OCI-M1 (cell line): ENCODE results near the gene ETNPPL.
"Not testable (repeated sequence)": the region's sequence is repeated elsewhere in the genome, so short reads cannot be mapped to it uniquely, and the experiment has no call there.

Source experiments
- DNase-seq: peaks from one replicate; lab custom pipeline; 2025; lab: John Stamatoyannopoulos, UW

ETNPPL gene

DNA sequence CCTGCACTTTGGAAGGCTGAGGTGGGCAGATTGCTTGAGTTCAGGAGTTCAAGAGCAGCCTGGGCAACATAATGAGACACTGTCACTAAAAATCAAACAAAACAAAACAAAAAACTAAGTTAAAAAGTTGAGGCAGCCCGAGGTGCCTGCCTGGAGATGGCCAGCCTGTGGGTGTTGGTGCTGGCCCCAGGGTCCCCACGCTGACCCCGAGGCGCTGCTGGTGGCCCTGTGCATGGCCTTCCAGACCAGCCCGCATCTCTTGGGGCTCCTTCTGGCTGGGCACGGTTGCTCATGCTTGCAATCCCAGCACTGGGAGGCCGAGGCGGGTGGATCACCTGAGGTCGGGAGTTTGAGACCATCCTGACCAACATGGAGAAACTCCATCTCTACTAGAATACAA, 4.4 kb downstream of the ETNPPL start:
- no peak for DNase-seq

DNA sequence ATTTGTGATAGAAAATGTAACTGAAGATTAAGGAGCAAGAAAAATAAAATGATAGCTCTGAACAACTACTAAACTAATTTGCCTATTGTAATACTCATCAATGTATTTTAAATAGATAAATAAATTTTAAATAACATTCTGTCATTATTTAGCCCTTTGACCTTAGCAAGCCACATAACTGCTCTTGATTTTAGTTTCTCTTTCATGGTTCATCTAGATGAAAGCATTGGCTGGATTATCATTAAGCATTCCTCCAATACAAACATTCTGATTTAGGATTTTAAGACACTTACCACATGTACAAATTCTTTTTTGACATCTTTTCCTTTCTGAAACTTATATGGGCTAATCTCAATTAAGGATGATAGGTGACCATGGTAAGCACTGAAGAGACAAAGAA, 8.5 kb downstream of the ETNPPL start:
- DNase-seq, result no peak

DNA sequence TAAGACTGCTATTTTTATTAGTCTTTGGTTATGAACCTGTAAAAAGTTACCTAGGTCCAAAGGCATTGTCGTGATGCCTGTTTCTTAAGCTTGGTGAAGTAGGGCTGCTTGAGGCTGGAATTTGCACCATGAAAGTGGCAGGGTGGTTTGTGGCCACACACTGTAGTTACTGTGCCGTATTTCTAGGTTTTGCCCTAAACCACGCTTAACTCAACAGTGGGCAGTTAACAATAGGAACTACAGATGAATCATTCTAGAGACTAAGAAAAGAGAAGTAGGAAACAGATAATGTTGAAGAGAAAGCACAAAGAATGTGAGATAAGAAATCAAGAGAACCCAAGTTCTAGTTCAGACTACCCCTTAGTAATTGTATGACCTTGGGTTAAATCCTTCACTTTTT, 11.5 kb downstream of the ETNPPL start:
- DNase-seq, result peak; percentile 72

DNA sequence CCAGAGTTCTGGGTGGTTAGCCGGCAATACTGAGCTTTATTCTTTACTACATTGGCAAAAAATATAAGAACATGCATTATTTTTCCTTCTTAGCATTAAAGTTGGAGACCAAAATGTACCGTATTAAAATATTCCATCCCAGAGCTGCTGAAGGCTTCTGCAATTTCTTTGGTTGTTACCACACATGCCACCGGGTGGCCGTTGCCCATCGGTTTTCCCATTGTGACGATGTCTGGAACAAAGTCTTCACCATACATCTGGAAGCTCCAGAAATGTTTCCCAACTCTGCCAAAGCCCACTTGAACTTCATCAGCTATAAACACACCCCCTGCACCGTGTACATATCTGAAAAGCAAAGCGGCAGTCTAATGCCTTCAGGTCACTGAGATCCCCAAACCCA, 13.7 kb downstream of the ETNPPL start:
- DNase-seq, result no peak

DNA sequence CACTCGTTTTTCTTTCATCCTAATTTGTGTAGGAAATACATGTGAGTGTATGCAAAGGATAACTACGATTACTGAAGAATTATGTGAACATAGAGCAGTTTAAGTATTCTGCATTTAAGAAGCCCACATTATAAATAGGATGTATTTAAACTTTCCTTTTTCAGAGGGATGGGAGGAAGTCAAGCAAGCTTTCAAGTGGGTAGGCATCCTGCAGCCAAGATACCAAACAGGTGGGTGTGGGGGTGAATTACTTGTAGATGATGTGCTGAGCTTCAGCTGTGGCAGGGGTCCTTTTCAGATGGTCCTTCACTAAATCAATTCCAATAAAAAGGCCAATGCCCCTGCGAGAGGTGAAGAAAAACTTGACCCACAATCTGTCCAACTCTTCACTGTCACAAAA, 16.3 kb downstream of the ETNPPL start:
- DNase-seq, result no peak

DNA sequence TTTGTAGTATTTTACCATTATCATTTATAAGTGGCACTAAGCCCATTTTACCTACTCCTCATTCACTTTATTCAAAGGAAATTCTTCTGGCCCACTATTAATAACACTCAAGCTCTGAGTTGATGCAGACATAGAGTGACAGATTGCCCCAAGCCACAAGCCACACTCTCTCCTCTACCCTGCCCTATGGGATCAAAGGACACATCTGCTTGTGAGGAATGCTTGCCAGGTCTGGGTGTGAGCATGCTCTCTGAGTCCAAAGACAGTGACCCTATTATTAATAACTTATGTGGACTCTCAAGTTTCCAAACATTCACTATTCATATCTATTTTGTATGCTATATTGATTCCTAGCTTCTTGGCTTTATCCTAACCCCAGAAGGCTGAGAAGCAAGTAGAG, 18.5 kb downstream of the ETNPPL start:
- DNase-seq, result no peak

DNA sequence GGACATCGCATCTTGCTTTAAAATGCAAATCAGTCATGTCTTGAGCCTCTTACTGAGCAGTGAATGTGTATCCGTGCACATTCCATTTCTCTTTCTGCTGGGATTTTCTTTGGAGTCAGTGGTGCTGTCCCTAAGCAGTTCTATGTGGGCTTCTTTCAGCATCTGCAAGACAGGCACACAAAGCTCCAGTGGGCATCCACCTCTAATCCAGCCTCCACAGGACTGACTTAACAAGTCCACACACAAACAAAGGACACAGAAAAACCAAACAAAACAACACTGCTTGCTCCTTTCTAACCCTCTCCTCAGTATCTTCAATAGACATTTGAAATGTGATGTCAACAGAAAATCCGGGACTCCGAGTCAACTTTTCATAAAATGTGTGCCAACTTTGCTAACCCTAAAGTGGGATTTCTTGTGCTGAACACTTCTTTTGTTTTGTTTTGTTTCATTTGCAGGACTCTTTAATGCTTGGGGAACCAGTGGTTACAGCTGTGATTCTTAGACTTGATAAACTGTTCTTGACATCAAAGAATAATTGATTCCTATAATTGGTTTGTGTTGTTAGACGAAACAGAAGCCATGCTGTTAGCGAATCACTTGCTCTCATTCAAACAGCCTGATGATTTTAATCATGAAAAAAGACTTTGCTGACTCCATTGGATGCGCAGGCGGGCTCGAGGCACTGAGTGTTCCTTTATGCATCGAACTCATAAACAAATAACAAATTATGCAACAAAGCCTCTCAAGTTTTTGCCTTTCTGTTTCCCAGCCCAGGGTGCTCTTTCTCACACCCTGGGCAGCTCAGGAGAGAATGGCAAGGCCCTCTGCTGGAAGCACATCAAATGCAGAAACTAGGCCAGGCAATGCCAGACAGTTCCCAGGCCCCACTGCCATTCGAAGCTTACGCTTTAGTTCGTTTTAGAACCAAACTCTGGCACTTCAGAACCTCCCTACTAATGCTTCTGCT, 20.1 kb downstream of the ETNPPL start:
- DNase-seq, result no peak

DNA sequence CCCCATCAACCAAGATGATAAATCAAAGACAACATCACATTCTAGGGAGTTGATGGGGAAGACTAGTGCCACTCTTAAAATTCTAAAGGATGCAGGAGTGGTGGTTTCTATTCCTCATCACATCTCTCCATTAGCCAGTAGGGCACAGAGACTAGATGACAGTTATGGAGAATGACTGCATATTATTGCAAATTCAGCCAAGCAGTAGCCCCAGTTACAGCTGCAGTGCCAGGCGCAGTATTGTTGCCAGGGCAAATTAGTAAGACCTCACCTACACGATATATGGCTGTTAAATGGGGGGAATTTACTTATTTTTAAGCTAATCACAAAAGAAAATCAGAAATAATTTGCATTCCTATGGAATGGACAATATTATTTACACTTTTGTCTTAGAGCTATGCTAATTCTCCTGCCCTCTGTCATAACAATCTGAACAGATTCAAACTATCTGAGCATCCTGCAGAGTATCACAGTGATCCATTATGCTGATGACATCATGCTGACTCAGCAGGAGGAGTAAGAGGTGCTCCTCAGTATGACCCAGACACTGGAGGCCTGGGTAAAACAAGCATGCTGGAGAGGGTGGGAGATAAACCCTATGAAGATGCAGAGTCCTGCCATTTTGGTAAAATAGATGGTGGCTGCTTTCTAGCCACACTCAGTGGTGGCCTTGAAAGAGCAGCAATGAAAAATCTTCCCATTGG, 24.7 kb downstream of the ETNPPL start:
- DNase-seq, result peak; percentile 23

DNA sequence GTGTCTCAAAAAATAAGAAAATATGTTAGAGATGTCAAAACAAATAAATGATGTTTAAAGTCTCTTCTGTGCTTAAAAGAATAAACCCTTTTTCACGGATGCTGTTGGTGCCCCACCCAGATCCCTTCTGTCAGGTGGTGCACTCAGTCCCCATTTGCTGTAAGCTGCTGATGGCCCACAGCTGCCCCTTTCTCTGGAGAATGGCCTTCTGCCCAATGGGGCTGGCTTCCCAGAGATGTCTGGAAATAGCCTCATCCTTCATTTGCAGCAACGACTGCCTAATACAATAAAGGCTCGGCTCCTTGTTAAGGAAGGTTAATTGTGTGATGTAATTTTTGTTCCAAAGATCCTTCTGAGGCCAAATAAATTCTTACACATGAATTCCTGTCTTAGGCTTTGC, 31.8 kb downstream of the ETNPPL start:
- no peak for DNase-seq

DNA sequence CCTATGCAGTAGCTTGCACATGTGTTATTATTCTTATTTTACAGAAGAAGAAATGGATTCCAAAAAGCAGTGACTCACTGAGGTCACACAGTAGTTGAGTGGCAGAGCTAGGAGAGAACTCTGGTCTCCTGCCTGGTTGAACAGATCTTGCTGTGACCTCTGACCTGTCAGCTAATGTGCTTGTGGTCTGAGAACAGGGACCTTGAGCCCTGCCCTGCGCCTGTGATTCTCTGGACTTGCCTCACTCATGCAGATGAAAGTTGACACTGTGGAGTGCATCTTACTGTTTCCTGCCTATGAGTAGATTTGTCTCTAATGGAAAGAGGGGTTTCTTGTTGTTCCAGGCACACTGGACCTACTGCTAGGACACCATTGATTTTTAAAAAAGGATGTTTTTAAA, 32.3 kb downstream of the ETNPPL start:
- no peak for DNase-seq

DNA sequence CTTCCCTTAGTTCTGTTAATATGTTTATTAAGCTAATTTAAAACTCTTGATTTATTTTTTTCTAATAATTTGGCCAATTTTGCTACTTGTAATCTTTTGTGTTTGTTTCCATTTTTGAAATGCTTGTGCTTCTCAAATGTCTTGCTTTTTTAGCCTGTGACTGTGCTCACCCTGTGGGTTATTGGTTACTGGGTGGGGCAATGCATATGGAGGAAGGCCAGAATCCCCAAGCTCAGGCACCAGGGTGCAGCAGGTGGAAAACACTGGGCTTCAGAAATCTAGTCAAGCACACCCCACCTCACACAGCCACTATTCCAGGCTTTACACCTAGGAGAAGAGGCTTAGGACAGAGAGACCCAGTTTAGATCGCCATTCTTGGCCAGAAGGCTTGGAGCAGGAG, 33.1 kb downstream of the ETNPPL start:
- DNase-seq, result no peak

DNA sequence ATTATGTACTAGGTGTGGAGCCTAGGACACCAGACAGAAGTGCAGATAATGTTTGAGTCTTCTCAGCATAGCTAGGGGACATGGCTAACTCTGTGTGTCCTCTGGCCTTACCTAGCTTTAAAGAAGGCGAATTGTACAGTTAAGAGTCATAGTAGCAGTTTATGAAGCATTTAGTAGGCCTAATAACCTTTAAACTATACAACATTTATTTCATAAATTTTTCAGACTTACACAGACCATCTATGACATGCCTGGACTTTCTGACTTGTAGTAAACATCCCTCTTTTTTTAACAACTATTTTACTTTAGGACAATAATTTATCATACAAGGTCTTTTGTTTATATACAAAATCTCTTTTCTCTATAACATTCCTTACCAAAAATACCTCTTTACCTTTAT, 37.4 kb downstream of the ETNPPL start:
- peak; percentile 8 for DNase-seq

DNA sequence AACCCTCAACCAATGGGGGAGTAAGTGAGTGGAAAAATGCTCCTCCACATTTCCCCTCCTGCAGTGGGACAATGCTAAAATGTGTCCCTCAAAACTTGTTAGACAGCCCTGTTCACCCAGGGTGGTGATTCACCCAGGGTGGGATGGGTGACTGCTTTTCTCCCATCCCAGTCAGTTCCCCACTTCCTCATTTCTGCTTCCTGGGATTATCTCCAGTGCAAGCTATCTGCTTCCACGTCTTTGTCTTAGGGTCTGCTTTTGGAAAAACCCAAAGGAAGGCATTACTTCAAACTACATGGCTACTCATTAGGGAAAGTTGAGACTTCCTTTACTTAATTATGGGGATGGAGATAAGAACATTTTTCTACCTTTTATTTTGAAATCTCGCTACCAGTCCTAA, 45.5 kb downstream of the ETNPPL start:
- no peak for DNase-seq

DNA sequence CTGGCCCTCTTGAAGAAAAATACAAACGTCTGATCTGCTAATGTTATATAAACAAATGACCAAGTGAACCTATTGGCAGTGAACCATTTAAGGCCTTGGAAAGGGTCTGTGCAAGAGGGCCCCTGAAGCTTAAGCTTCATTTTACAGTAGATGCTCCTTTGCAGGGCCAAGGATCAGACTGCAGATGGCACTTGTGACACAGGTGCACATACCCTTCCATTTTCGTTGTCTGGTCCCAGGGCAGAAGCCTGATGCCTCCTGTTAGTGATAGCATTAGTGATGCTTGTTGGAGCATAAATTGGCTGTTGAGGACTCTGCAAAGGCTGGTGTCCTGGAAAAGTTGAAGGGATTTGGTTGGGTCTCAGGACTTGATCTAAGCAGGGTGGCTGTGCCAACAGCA, 46.5 kb downstream of the ETNPPL start:
- no peak for DNase-seq

DNA sequence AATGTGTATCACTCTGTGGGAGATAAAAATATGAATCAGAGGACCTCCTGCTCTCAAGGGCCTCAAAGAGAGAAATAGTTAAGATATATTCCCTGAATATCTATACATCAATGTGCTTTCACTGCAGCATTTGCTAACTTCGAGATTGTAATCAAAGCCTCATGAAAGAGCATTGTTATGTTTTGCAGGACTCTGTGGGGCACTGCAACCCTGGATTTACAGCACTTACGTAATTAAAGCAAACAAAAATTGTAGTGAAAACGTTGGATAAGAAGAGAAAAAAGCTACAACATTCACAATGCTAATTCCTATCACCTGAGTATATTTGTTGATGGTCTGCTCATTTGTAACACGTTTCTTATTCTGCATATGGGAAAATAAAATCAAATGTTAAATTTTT, 48.0 kb downstream of the ETNPPL start:
- DNase-seq, result no peak

DNA sequence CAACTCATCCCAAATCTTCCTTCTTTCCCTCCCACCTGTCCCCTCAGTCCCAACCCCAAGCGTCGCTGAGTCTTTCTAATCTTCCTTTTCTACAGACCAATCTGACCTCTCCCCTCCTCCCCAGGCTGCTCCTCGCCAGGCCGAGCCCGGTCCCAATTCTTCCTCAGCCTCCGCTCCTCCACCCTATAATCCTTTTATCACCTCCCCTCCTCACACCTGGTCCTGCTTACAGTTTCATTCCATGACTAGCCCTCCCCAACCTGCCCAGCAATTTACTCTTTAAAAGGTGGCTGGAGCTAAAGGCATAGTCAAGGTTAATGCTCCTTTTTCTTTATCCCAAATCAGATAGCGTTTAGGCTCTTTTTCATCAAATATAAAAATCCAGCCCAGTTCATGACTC, 52.3 kb downstream of the ETNPPL start:
- DNase-seq, result not testable (repeated sequence)

DNA sequence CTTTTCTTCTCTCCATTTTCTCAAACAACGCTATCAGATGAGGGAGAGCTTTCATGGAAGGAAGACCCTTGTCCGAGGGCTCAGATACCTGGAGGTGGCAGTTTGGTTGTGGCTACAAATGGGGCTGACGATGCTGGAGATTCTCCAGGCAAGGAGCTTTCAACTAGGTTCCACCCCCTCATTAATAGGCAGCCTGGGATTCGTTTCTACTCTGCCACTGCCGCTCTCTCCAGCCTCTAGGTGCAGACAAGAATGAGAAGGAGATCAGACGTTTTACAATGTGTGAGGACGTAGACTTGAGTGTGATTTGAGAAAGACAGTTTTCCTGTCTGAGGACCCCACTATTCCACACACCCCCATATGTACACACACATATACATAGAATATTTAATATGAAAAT, 53.1 kb downstream of the ETNPPL start:
- DNase-seq, result no peak

DNA sequence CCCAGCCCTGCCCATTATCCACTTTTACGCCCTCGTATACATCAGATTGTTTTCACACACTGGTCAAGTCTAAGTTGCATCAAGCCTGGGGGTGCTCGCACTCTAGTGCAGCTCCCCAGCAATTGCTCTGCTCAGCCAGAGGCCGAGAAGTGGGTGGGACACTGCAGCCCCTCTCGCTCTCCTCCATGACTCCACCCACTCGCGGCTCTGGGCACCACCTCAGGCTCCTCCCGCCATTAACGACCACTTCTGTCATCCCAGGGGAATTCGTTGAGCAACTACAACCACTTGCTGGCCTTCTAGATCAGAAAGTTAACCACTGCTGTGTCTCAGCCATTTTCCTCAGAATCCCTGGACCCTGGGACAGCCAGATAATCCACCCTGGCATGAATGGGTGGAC, 53.6 kb downstream of the ETNPPL start:
- DNase-seq, result no peak

DNA sequence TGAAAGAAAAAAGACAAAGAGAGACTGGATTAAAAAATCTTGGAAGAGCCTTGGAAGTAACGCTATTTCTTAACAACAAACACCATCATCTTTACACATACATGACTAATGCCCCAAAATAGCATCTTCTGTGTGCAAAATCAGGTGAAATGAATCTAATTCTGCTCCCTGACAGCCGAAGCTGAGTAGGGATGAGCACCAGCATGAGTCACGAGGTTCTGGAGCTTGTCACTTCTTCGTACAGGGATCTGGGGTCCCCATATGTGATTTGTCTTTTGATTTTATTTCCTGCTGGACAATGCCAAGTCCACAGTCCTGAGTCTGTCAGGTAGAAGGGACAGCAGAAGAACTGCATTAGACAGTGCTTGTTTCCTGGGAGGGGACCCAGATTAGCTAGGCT, 56.6 kb downstream of the ETNPPL start:
- no peak for DNase-seq

DNA sequence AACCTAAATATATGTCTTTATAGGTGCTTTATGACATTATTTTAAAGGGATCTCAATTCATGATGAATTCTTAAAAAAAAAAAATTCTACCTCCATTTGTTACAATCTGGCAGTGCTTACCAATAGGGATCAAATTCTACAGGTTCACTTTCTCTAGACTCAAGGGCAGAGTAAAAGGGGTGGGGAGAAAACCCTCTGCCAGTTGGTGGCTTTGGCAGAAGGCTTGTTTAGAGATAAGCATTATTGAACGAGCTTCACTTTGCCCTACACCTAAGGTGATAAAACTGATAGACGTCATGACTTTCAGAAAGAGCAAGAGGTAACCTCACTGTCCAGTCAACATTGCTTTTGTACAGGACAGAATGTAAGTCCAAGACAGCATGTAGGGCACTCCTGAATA, 58.9 kb downstream of the ETNPPL start:
- DNase-seq, result no peak

DNA sequence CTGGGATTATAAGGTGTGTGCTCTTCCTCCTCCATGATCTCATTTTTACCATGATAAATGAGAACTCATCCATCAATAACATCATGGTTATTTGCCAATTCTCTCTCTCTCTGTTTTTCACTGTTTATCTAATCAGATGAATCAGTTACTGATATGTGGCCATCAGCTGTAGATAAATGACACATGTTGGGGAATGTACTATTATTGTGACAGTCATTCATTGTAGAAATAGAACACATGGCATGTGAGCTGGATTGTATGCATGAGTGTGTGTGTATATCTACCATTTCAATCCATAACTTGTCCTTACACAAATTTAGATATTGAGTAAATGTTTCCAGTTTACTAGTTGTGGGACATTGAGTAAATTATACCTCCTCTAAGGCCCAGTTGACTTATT, 59.5 kb downstream of the ETNPPL start:
- no peak for DNase-seq

DNA sequence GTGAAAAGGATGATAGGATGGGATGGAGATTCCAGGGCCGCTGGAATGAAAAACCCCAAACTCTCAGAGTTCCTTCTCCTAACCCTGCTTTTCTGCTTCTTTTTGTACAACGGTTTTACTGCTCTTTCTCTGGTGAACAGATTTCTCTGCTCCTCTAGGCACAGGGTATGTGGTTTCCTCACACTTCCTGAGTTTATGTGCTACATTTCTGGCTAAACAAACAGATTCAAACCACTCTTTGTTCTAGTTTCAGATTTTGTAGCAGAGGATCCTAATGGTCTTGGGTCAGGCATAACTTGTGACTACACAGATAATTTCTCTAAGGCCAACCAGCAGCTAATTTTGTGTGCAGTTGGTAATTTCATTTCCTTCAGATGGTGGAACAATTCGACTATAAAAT, 59.9 kb downstream of the ETNPPL start:
- no peak for DNase-seq

DNA sequence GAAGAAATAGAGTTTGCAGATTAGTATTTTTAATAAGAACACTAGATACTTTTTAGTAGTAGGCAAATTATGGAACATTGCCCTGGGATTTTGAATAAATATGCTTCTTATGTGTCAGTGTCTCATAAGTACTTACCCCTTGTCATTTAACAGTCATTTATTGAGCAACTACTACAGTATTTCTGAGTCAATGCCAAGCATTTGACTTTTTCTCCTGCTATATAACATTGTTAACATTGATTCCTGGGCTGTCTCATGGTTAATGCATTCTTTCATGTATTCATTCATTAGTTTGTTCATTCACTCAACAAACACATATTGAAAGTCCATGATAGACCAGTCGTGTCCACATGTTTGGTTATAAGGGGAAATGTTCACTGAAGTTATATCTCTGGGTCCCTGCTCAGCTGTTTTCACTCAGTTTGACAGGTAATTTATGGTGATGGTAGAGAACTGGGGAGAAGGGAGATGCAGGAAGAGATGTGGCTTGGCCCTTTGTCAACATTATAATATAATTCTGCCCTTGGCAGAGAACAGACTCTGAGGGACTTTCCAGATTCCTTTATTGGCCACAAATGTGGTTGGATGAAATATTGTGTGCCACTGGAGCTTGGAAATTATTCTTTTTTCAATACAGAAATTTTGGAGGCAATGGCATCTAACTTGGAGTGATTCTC, 62.6 kb downstream of the ETNPPL start:
- no peak for DNase-seq
